ENCODE data around the gene ATF6B.

- TF ChIP-seq CTCF (IDR thresholded peaks at IDR 0.05) (no peak), POLR2AphosphoS5 (IDR thresholded peaks at IDR 0.05) (no peak), EP300 (IDR thresholded peaks at IDR 0.05) (no peak), POLR2A (IDR thresholded peaks at IDR 0.05) (no peak)
Measured at GRCh38 chr6:32128751-32129296, 778 bp upstream of the ATF6B start.

Measured in gastroesophageal sphincter (tissue), 3 donors.